HepG2 (cell line): ENCODE data around the gene LEPR. TPM values are rescaled to one million over a fixed set of nuclear protein-coding genes. Genes with fewer than 3 reads are reported as not detected.
"Not testable (repeated sequence)": the region's sequence is repeated elsewhere in the genome, so short reads cannot be mapped to it uniquely, and the experiment has no call there.

Source experiments
- ATAC-seq: fragments of 200-7000 bp; cut with Tn5 transposase; 3 replicates; pipeline ENCODE4 v1.9.1; 2020; ENCODE audit warnings: mild to moderate bottlenecking, moderate library complexity
- BruUV-seq: library from RNA; stranded (reverse); fragments of 400-500 nt; replicated peaks from 2 replicates; lab custom pipeline; 2021; lab: Mats Ljungman, UMichigan
- CTCF ChIA-PET: fragments of 300-600 bp; formaldehyde crosslinking; extraction: SDS; loops from one replicate; lab custom pipeline; 2021; ENCODE audit warnings: low total read pairs, inconsistent platforms, low intra/inter-chr PET ratio; lab: Yijun Ruan, JAX
- POLR2A ChIA-PET: fragments of 350-600 bp; sonication (Branson Sonifier 250); formaldehyde crosslinking; loops from one replicate; lab custom pipeline; 2020; ENCODE audit warnings: antibody characterized with exemption, inconsistent platforms; lab: Yijun Ruan, JAX
- DNase-seq: peaks from one replicate; pipeline ENCODE4 v3.0.0-alpha.2; 2015; ENCODE audit warnings: low spot score
- FAIRE-seq: peaks from 3 replicates; lab custom pipeline; 2011; peaks lifted over from hg19 to GRCh38; lab: Jason Lieb, UNC
- H2AFZ ChIP-seq: one replicate; pipeline ENCODE4 v1.6.1; 2011; ENCODE audit warnings: low read length, inconsistent platforms
- H3K27ac ChIP-seq: fragments of 300-600 bp; 3 replicates; pipeline ENCODE4 v1.8.0; 2011; ENCODE audit warnings: mixed run types, mild to moderate bottlenecking, mixed read lengths, low read length, inconsistent platforms; ENCODE audit not compliant: insufficient read depth; ENCODE audit errors: extremely low read length
- H3K27me3 ChIP-seq, 2 experiments: fragments of 200-600 bp in 1 of 2; 2 replicates in 1 of 2; 3 replicates in 1 of 2; pipeline versions ENCODE4 v1.6.0 to v1.8.0; 2011; ENCODE audit warnings: low read length in 2 of 2, mild to moderate bottlenecking in 2 of 2, moderate library complexity in 2 of 2, inconsistent platforms in 1 of 2; ENCODE audit not compliant: insufficient read depth in 2 of 2, control insufficient read depth in 1 of 2
- H3K36me3 ChIP-seq, 2 experiments: fragments of 200-600 bp in 1 of 2; replicated peaks in 1 of 2; 2 replicates in 1 of 2; 3 replicates in 1 of 2; pipeline versions ENCODE4 v1.5.1 to v1.8.0; 2011; ENCODE audit warnings: low read length in 2 of 2, inconsistent platforms in 1 of 2; ENCODE audit not compliant: insufficient read depth in 2 of 2, control insufficient read depth in 1 of 2
- H3K4me1 ChIP-seq: 2 replicates; pipeline ENCODE4 v1.5.1; 2012; ENCODE audit warnings: low read length, inconsistent platforms; ENCODE audit not compliant: insufficient read depth
- H3K4me2 ChIP-seq: 2 replicates; pipeline ENCODE4 v1.6.0; 2011; ENCODE audit warnings: low read depth, low read length, inconsistent platforms
- H3K4me3 ChIP-seq, 3 experiments: fragments of 200-600 bp in 1 of 3; sonication (generic), shearing (Covaris generic) in 1 of 3; replicated peaks in 1 of 3; 2 replicates each; pipeline ENCODE4 v1.5.1; 2011 to 2016; ENCODE audit warnings: low read length in 3 of 3, inconsistent platforms in 2 of 3, low read depth in 2 of 3, mild to moderate bottlenecking in 2 of 3, control low read depth in 1 of 3, mixed read lengths in 1 of 3; ENCODE audit not compliant: insufficient read depth in 1 of 3
- H3K79me2 ChIP-seq: one replicate; pipeline ENCODE4 v1.6.1; 2011; ENCODE audit warnings: low read length, inconsistent platforms; ENCODE audit not compliant: insufficient read depth
- H3K9ac ChIP-seq: 2 replicates; pipeline ENCODE4 v1.6.0; 2011; ENCODE audit warnings: mild to moderate bottlenecking, low read depth, low read length, inconsistent platforms; ENCODE audit not compliant: insufficient read depth
- H3K9me3 ChIP-seq: 2 replicates; pipeline ENCODE4 v1.5.1; 2012; ENCODE audit warnings: mild to moderate bottlenecking, low read length
- H4K20me1 ChIP-seq: 2 replicates; pipeline ENCODE4 v1.6.0; 2011; ENCODE audit warnings: inconsistent platforms, mild to moderate bottlenecking, low read length, moderate library complexity; ENCODE audit not compliant: insufficient read depth
- CC2D1A ChIP-seq: sonication (generic); formaldehyde crosslinking; IDR thresholded peaks from 2 replicates; pipeline ENCODE4 v1.8.1; 2023; ENCODE audit warnings: mild to moderate bottlenecking, missing genetic modification reagents
- DDIT3 ChIP-seq: sonication (generic); formaldehyde crosslinking; IDR thresholded peaks from 2 replicates; pipeline ENCODE4 v1.4.0; 2020; ENCODE audit warnings: mild to moderate bottlenecking, missing genetic modification reagents
- KLF15 ChIP-seq: sonication (generic); formaldehyde crosslinking; IDR thresholded peaks from 2 replicates; pipeline ENCODE4 v1.8.1; 2023; ENCODE audit warnings: borderline replicate concordance, mild to moderate bottlenecking, inconsistent platforms, missing genetic modification reagents, mixed read lengths
- NR2F2 ChIP-seq: IDR thresholded peaks from 2 replicates; pipeline ENCODE4 v1.6.1; 2012; ENCODE audit warnings: low read depth, inconsistent platforms, borderline replicate concordance
- PAF1 ChIP-seq: IDR thresholded peaks from 2 replicates; pipeline ENCODE4 v1.6.1; 2016; ENCODE audit warnings: missing genetic modification reagents, missing compliant biosample characterization
- POLR2A ChIP-seq, 2 experiments: IDR thresholded peaks; 2 replicates each; pipeline ENCODE4 v1.6.1; 2011; ENCODE audit warnings: low read depth in 2 of 2, low read length in 2 of 2, mild to moderate bottlenecking in 1 of 2, moderate library complexity in 1 of 2; ENCODE audit not compliant: insufficient read depth in 1 of 2
- RXRA ChIP-seq: sonication (generic); formaldehyde crosslinking; IDR thresholded peaks from 2 replicates; pipeline ENCODE4 v1.5.1; 2020; ENCODE audit warnings: missing genetic modification reagents
- SALL1 ChIP-seq: sonication (generic); formaldehyde crosslinking; IDR thresholded peaks from 2 replicates; pipeline ENCODE4 v1.8.0; 2022; ENCODE audit warnings: mild to moderate bottlenecking, missing genetic modification reagents
- SNAI1 ChIP-seq: sonication (generic); formaldehyde crosslinking; IDR thresholded peaks from 2 replicates; pipeline ENCODE4 v1.5.0; 2020; ENCODE audit warnings: mild to moderate bottlenecking, missing genetic modification reagents, borderline replicate concordance
- ZBTB1 ChIP-seq: sonication (generic); formaldehyde crosslinking; IDR thresholded peaks from 2 replicates; pipeline ENCODE4 v1.4.0; 2020; ENCODE audit warnings: missing genetic modification reagents, borderline replicate concordance
- ZBTB3 ChIP-seq: sonication (generic); formaldehyde crosslinking; IDR thresholded peaks from 2 replicates; pipeline ENCODE4 v1.4.0; 2020; ENCODE audit warnings: low read depth, mild to moderate bottlenecking, moderate library complexity, missing genetic modification reagents, borderline replicate concordance
- ZNF800 ChIP-seq: sonication (generic); formaldehyde crosslinking; IDR thresholded peaks from 2 replicates; pipeline ENCODE4 v1.4.0; 2020; ENCODE audit warnings: missing genetic modification reagents
- WGBS: methylation state at CpG from one replicate; pipeline ENCODE4 v1.1.6; 2017; ENCODE audit warnings: low lambda C conversion rate; 5-methylcytosine and 5-hydroxymethylcytosine counted together
- in situ Hi-C: cut with HindIII; loops from 2 replicates; pipeline ENCODE4 v1.10.0; 2017; ENCODE audit warnings: low pct_unique_long_range_greater_than_20kb; ENCODE audit not compliant: extremely low pct_ligation_motif_present
- intact Hi-C: fragments of 100-400 bp; cut with micrococcal nuclease; formaldehyde crosslinking; loops from one replicate; pipeline ENCODE4 v1.10.0; 2022; ENCODE audit not compliant: unreplicated experiment
- polyA plus RNA-seq, 8 experiments: library from polyadenylated mRNA; depleted of rRNA in 3 of 8; stranded (reverse) in 7 of 8; unstranded in 1 of 8; fragments of >200 nt; fragmentation: Illumina TruSeq in 4 of 8; extraction: Trizol in 4 of 8; gene quantifications; 2 replicates each; pipeline versions ENCODE4 v1.2.1 to v1.2.3, GENCODE V29; 2011 to 2016; ENCODE audit warnings: low read depth in 4 of 8, missing spikeins in 1 of 8, mixed read lengths in 1 of 8; ENCODE audit not compliant: insufficient read depth in 1 of 8
- total RNA-seq, 5 experiments: library from RNA; depleted of rRNA; stranded (reverse); fragments of >200 nt; fragmentation: Illumina TruSeq; extraction: Trizol; gene quantifications; 2 replicates each; pipeline ENCODE4 v1.2.3, GENCODE V29; 2016; ENCODE audit warnings: low read depth in 1 of 5

LEPR gene
- total and polyA plus RNA-seq, 2 of the 13 experiments (the other 11 are each of a cell fraction or from before 2014, with no cell fraction given), result 0.60 to 1.7 TPM

GRCh38 chr1:65378247-65378946 is 42.1 kb upstream of the LEPR start (continued):
- no peak for TF ChIP-seq DDIT3 (CRISPR knock-in tag)

- H3K9me3 ChIP-seq, POLR2A ChIA-PET, in situ Hi-C loops, intact Hi-C loops, CTCF ChIA-PET, BruUV-seq, H3K27ac ChIP-seq, H3K4me2 ChIP-seq, H3K36me3 ChIP-seq, H3K9ac ChIP-seq, H3K4me3 ChIP-seq, H3K27me3 ChIP-seq, H3K79me2 ChIP-seq, H4K20me1 ChIP-seq, H2AFZ ChIP-seq, ATAC-seq, FAIRE-seq, DNase-seq: not testable (repeated sequence)
- 78% methylated on average over 5 of the region's 5 CpGs for WGBS
- H3K4me1 ChIP-seq, result peaks cover 12% of the 10 kb centered on the region; the same call in 1 of the 2 replicates
Measured at GRCh38 chr1:65384426-65384825, 36.0 kb upstream of the LEPR start.

GRCh38 chr1:65386439-65386838 is 34.0 kb upstream of the LEPR start:
- CTCF ChIA-PET, result no interaction called here
- no peaks in the 10 kb centered on the region for H3K27me3 ChIP-seq
- no peak overlapping the region for H3K27ac ChIP-seq
- FAIRE-seq, result no peak
- no peak overlapping the region for H3K4me2 ChIP-seq
- WGBS, result 83% methylated on average over 1 of the region's 3 CpGs
- DNase-seq, result no peak
- no peak for TF ChIP-seq POLR2A (IDR thresholded peaks at IDR 0.05; ENCODE audit: insufficient read depth in 1 of 2, low read depth in 2 of 2, low read length in 2 of 2)
- TF ChIP-seq SALL1 (CRISPR knock-in tag), result no peak
- no peak for TF ChIP-seq SNAI1 (CRISPR knock-in tag)
- TF ChIP-seq RXRA (CRISPR knock-in tag), result no peak
- no peak for TF ChIP-seq KLF15 (CRISPR knock-in tag)
- no peak for TF ChIP-seq ZBTB1 (CRISPR knock-in tag)
- no peak for TF ChIP-seq CC2D1A
- TF ChIP-seq ZBTB3 (CRISPR knock-in tag), result no peak
- no peak for TF ChIP-seq ZNF800
- TF ChIP-seq NR2F2, result no peak
- TF ChIP-seq PAF1 (CRISPR knock-in tag), result no peak
- no peak overlapping the region for H3K4me3 ChIP-seq
- intact Hi-C loops (no loop called here), in situ Hi-C loops (no loop called here)
- H3K9ac ChIP-seq, result no peak overlapping the region
- no peak overlapping the region for H2AFZ ChIP-seq
- H3K4me1 ChIP-seq, result peaks cover 12% of the 10 kb centered on the region; the same call in 1 of the 2 replicates
- H3K79me2 ChIP-seq, result no peaks in the 10 kb centered on the region
- H3K9me3 ChIP-seq, result no peaks in the 10 kb centered on the region
- no peaks in the 10 kb centered on the region for H3K36me3 ChIP-seq
- no peaks in the 10 kb centered on the region for H4K20me1 ChIP-seq
- no peak for ATAC-seq
- BruUV-seq, result no TSS peak
- POLR2A ChIA-PET, result no interaction called here
